Activated CD4-positive, CD25-positive, alpha-beta regulatory T cell treated with anti-CD3 and anti-CD28 coated beads, Interleukin-2, amount 50 U/mL, for 72 hours (primary cell): Measurements from ENCODE around the gene MAS1.
"Not testable (repeated sequence)": the region's sequence is repeated elsewhere in the genome, so short reads cannot be mapped to it uniquely, and the experiment has no call there.

Experiments
- DNase-seq: peaks from one replicate; pipeline ENCODE4 v3.0.0; 2021

MAS1 gene

GRCh38 chr6:159924150-159924549, 33.4 kb downstream of the MAS1 start:
- DNase-seq: not testable (repeated sequence)

GRCh38 chr6:159926542-159927203, 35.9 kb downstream of the MAS1 start:
- DNase-seq: no peak

GRCh38 chr6:159929819-159930218, 39.0 kb downstream of the MAS1 start:
- no peak for DNase-seq

- DNase-seq: no peak
Measured at GRCh38 chr6:159931112-159931511, 40.3 kb downstream of the MAS1 start.

- no peak for DNase-seq
Measured at GRCh38 chr6:159931846-159932245, 41.1 kb downstream of the MAS1 start.

GRCh38 chr6:159933077-159933476, 42.3 kb downstream of the MAS1 start:
- DNase-seq: no peak

- DNase-seq: no peak
Measured at GRCh38 chr6:159934181-159934580, 43.4 kb downstream of the MAS1 start.

GRCh38 chr6:159935065-159935464, 44.3 kb downstream of the MAS1 start:
- no peak for DNase-seq

GRCh38 chr6:159935633-159936032, 44.8 kb downstream of the MAS1 start:
- no peak for DNase-seq

- DNase-seq: no peak
Measured at GRCh38 chr6:159939591-159940016, 48.8 kb downstream of the MAS1 start.
